Kidney (tissue), 14 donors: ENCODE data around the gene PDLIM7. TPM values are rescaled to one million over a fixed set of nuclear protein-coding genes. Genes with fewer than 3 reads are reported as not detected.

Experiments used
- DNase-seq, 5 donors: peaks; one replicate each; pipeline ENCODE4 v3.0.0-alpha.2; 2013 to 2020
- FAIRE-seq: peaks from 2 replicates; lab custom pipeline; 2012; peaks lifted over from hg19 to GRCh38; lab: Jason Lieb, UNC
- H3K27ac ChIP-seq, 2 donors: one replicate each; pipeline ENCODE4 v1.7.0; 2013; ENCODE audit warnings: low read depth in 2 of 2, low read length in 2 of 2, inconsistent platforms in 1 of 2
- H3K27me3 ChIP-seq: one replicate; pipeline ENCODE4 v1.7.1; 2013; ENCODE audit warnings: low read length, inconsistent platforms; ENCODE audit not compliant: control insufficient read depth, insufficient read depth
- H3K36me3 ChIP-seq, 3 donors: one replicate each; pipeline versions ENCODE4 v1.7.0 to v1.7.1; 2013; ENCODE audit warnings: low read length in 3 of 3, control low read depth in 1 of 3, inconsistent platforms in 1 of 3; ENCODE audit not compliant: insufficient read depth in 3 of 3, control insufficient read depth in 2 of 3
- H3K4me1 ChIP-seq, 3 donors: one replicate each; pipeline versions ENCODE4 v1.7.0 to v1.7.1; 2013; ENCODE audit warnings: low read length in 3 of 3, inconsistent platforms in 1 of 3, low read depth in 1 of 3; ENCODE audit not compliant: control insufficient read depth in 2 of 3, insufficient read depth in 2 of 3
- H3K4me3 ChIP-seq, 3 donors: one replicate each; pipeline versions ENCODE4 v1.7.0 to v1.8.1; 2013; ENCODE audit warnings: low read length in 3 of 3, control low read depth in 1 of 3, inconsistent platforms in 1 of 3
- H3K9ac ChIP-seq, 3 donors: one replicate each; pipeline versions ENCODE4 v1.7.0 to v1.7.1; 2013; ENCODE audit warnings: low read length in 3 of 3, control low read depth in 1 of 3, inconsistent platforms in 1 of 3
- H3K9me3 ChIP-seq, 3 donors: one replicate each; pipeline versions ENCODE4 v1.7.0 to v1.7.1; 2013; ENCODE audit warnings: low read length in 3 of 3, control low read depth in 1 of 3, inconsistent platforms in 1 of 3; ENCODE audit not compliant: control insufficient read depth in 2 of 3, insufficient read depth in 1 of 3
- CTCF ChIP-seq: IDR thresholded peaks from 3 replicates; pipeline ENCODE4 v1.5.1; 2012; ENCODE audit warnings: mild to moderate bottlenecking, moderate library complexity, borderline replicate concordance; ENCODE audit not compliant: insufficient read depth; ENCODE audit errors: extremely low read depth
- intact Hi-C: fragments of 100-400 bp; cut with DNase I; formaldehyde crosslinking; loops from one replicate; pipeline ENCODE4 v1.11.1; 2022
- polyA plus RNA-seq: library from polyadenylated mRNA; stranded (reverse); fragments of 350-450 nt; fragmentation: Illumina TruSeq; extraction: RNeasy Lipid Tissue Mini Kit (QIAGEN cat#74804); gene quantifications from one replicate; pipeline ENCODE4 v1.2.3, GENCODE V29; 2014; ENCODE audit warnings: low read depth, low replicate concordance; ENCODE audit not compliant: insufficient read depth
- total RNA-seq: library from RNA; stranded (reverse); fragmentation: NEBNext Ultra II Directional; extraction: Animal tissue kit (Norgen Biotek cat#: 25700); gene quantifications from one replicate; pipeline ENCODE4 v1.2.1, GENCODE V29; 2021
- donor health status: control.
- donor health status: control.
- donor health status: control.
- donor health status: control.
- donor health status: control.
- donor health status: DM: yes; HTN: yes; CAD: no.
- donor health status: Normal renal cell carcinoma (clear cell type).

The PDLIM7 gene
- total and polyA plus RNA-seq, 2 donors from 2014 or later, result 46.4 to 89.7 TPM

DNA sequence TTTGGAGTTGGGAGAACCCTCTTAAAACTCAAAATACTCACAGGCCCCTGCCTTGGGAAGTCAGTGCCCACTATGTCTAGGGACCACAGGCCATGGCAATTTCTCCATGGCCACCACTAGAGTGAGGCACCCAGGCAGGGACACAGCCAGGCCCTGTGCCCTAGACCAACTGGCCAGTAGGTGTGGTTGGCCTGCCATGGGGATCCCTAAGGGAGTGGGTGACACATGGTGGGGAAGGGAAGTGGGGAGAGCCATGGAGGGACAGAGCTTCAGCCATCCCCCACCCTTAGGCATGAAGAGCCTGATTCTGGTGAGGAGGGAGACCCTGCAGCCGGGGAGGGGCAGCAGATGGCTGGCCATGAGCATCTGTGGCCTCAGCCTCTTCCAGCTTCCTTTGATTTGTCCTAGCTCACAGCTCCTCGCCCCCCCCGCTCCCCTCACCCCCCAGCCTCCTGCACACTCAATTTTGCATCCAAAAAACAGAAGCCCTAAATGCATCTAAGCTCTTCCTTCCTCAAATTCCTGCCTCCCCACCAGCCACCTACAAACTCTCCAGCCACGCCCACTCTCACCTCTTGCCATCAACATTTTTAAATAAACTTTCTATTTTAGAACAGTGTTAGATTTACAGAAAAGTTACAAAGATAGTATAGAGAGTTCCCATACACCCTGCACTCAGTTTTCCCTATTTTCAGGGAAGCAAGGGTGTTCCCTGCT, 22.4 kb downstream of the PDLIM7 start:
- Histone ChIP-seq H3K27me3 (no peaks in the 10 kb centered on the region), H3K27ac (no peak overlapping the region), H3K4me3 (no peak overlapping the region), H3K9me3 (no peaks in the 10 kb centered on the region), H3K4me1 (peaks cover 0 to 15% (median 0%) of the 10 kb centered on the region in 3 donors), H3K36me3 (no peaks in the 10 kb centered on the region), H3K9ac (no peak overlapping the region)
- no peak for TF ChIP-seq CTCF
- FAIRE-seq, result no peak
- intact Hi-C loops, result no loop called here
- DNase-seq, result no peak

DNA sequence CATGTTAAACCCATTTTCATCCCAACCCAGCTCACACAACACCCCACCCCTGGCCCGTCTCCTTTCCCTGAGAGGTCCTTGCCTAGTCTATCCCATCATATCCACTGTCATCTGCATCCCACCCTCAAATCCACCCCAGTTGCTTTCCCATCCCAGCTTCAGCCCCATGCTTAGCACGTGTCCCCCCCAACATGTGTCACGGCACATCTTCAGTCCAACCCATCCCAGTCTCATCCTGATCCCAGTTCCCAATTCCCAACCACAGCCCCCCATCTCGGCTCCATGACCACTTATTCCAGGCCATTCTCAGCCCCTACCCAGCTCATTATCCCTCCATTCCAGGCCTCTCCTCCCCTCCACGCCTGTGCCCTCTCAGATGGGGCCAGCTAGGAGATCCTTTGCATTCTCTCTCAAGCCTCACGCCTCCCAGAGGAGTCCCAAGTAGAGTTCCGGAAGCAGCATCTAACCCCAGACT, 23.4 kb downstream of the PDLIM7 start:
- intact Hi-C loops, result no loop called here
- Histone ChIP-seq H3K27ac (peak overlapping the region in 1 of 2 donors; percentile 48), H3K36me3 (no peaks in the 10 kb centered on the region), H3K27me3 (no peaks in the 10 kb centered on the region), H3K9me3 (no peaks in the 10 kb centered on the region), H3K4me3 (peak overlapping the region in 1 of 3 donors; percentile 24), H3K9ac (no peak overlapping the region), H3K4me1 (peaks cover 0 to 19% (median 0%) of the 10 kb centered on the region in 3 donors)
- FAIRE-seq, result no peak
- DNase-seq, result peak in 2 of 5 donors; percentile 27 to 42
- no peak for TF ChIP-seq CTCF

DNA sequence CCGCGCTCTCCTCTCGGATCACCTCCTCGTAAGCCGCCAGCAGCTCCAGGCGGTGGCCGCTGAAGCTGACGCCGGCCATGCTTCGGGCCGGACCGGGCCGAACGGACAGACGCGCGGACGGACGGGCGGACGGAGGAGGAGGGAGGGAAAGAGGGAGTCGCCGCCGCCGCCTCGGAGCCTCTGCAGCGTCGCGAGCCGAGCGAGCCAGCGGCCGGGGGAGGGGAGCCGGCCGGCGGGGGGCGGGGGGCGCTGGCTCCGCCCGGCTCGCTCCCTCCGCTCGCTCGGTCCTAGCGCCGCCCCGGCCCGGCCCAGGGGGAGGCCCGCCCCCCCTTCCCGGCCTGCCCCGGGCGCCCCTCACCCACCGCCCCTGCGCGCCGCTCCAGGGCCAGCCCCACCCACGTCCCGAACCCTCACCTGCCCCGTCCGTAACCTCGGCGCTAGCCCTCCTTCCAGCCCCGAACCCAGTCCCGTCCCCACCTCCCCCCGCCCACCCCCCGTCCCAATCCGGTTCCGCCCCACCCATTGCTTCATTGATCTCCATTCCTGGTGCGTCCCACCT, 23.9 kb downstream of the PDLIM7 start, which contains the start of gene DBN1:
TSS of gene DBN1 (minus strand) at position 192 of the 559 bp plus-strand sequence. CDS start at position 79, 113 bp downstream.
- no peaks in the 10 kb centered on the region for H3K9me3 ChIP-seq
- H3K36me3 ChIP-seq, result no peaks in the 10 kb centered on the region
- DNase-seq (peak in 4 of 5 donors; percentile 66 to 90 (median 86)), FAIRE-seq (no peak)
- intact Hi-C loops, result no loop called here
- H3K27me3 ChIP-seq, result no peaks in the 10 kb centered on the region
- H3K4me1 ChIP-seq, result peaks cover 0 to 19% (median 0%) of the 10 kb centered on the region in 3 donors
- H3K9ac ChIP-seq, result peak within 1 kb of the TSS in 1 of 3 donors; percentile 24
- H3K4me3 ChIP-seq, result peak within 1 kb of the TSS; percentile 48 to 60 (median 51)
- TF ChIP-seq CTCF, result no peak
- peak within 1 kb of the TSS in 1 of 2 donors; percentile 48 for H3K27ac ChIP-seq
